ENCODE results near the gene SEPSECS.

The SEPSECS gene

GRCh38 chr4:25075129-25075528, 85.1 kb downstream of the SEPSECS start:
- FAIRE-seq (no peak), DNase-seq (ENCODE audit: insufficient read length, low spot score) (no peak)
- TF ChIP-seq CTCF (IDR thresholded peaks at IDR 0.05; ENCODE audit: insufficient read depth, missing control alignments), result no peak

- no peak for FAIRE-seq
- no peak for TF ChIP-seq CTCF (IDR thresholded peaks at IDR 0.05; ENCODE audit: insufficient read depth, missing control alignments)
- no peak for DNase-seq (ENCODE audit: insufficient read length, low spot score)
Observed at GRCh38 chr4:25070545-25070944, 89.7 kb downstream of the SEPSECS start.

Measured in D721Med (cell line).